Measurements from ENCODE around the gene CTIF.

CTIF gene

DNA sequence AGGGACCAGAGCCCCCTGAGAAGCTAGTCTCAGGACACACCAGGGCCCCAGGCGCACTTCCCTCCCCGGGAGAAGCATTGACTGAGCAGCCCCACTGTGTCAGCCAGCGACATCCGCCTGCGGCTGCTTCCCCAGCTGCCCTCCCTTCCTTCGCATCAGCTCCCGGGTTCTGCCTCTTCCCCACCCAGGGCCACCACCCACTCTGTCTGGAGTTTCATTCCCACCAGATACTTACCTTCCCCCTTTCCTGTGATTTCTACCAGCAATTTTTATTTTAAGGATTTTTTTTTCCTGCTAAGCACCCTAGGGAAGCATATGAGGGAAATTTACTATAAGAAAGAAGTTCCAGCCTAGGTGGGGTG is 312.7 kb downstream of the CTIF start:
- DNase-seq (ENCODE audit: low read depth) = no peak

DNA sequence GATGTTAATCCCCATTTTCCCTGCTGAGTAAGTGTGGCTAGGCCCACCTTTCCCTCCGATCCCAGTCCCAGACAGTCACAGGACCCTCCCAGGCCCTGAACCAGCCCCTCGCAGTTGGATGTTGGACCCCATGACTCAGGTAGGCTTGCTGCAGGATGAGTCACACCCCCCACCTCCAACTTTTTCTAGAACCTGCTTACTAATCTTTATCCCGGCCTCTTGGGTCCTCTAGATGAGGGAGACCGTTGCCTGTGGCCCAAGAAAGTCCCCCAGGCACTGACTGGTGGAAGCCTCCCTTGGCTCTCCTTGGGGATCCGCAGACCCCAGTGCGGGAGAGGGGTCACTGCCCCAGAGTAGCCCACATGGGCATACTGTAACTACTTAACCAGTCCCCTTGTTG is 313.5 kb downstream of the CTIF start:
- no peak for DNase-seq (ENCODE audit: low read depth)

DNA sequence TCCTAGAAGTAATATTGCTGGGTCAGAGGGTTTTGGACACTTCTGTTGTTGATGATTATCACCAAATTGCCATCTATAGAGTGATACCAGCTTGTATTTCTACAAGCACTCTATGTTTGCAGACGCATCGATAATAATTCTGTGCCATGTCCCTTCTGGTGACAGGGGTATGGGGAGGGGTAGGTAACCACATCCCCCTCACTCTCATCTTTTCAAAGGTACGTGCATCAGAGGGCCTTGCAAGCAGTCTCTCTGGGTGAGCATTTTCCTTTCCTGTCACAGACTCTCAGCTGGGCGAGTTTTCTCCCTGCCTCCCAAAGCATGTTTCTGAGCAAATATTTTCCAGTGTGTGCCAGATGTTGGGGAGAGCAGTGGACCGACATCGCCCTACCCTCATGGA is 314.0 kb downstream of the CTIF start:
- DNase-seq (ENCODE audit: low read depth) = no peak

DNA sequence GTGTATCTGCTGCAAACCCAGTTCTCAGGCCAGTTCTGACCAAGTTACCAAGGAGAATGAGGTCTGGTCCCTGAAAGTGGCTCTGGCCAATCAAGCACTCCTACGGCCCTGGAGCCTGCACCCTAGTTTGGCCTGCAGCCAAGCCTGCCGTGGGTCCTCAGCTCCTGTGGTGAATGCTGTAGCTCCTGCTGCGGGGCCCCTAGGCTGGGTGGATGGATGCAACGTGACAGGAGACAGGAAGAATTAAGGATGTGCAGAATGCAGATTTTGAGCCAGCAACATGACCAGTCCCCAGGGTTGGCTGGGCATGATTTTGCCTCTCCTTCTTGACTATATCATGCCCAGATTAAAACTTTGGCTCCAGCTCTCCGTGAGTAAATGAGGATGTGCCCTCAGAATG is 314.8 kb downstream of the CTIF start:
- DNase-seq (ENCODE audit: low read depth) = no peak

DNA sequence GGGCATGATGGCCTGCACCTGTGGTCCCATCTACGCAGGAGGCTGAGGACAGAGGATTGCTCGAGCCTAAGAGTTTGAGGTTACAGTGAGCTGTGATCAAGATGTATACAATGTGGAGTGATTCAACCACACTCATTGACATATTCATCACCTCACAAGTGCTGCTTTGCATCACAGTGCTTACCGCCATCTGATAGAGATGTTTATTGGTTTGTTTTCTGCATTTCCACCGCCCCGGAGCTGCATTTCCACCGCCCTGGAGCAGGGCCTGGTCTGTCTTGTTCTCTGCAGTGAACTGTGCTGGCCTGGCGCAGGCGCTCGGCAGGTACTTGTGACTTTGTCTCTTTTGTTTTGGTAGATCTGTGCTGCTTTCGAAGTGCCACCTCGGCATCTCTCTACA is 315.9 kb downstream of the CTIF start:
- DNase-seq (ENCODE audit: low read depth) = no peak

DNA sequence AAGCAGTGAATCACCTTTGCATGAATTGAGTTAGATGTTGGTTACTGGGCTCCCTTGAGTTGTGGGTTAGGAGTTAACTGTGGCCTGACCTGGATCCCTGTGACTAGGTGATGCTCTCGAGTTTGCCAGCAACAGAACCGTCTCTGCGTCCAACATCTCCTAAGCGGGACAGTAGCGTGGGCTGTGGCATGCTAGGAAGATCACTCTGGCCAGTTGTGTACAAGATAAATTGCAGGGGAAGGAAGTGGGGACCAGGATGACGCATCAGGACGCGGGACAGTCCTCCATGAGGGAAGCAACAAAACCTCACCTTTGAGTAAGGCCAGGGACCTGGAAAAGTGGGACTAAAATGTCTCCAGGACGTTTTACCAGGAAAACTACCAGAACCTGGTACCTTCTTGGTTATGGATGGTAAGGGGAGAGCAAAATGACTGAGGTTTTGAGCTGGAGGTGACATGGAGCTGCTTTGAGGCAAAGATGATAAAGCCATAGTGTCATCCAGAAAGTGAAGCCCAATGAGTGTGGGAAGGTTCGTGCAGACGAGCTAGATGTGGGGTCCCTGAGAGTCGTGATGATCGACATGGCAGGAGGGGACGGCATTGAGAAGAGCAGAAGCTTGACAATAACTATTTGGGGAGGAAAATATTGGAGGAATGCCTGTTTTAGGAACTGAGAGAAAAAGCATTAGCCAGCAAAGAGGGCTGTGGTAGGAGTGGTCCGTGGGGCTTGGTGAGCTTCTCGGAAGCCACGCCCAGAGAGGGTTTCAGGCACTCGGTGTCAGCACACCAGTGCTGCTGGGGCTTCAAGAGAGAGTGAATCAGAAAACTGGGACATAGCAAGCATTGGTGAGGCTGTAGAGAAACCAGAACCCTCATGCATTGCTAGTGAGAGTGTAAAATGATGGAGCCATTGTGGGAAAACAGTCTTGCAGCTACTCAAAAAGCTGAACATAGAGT is 316.9 kb downstream of the CTIF start:
- DNase-seq (ENCODE audit: low read depth) = no peak

DNA sequence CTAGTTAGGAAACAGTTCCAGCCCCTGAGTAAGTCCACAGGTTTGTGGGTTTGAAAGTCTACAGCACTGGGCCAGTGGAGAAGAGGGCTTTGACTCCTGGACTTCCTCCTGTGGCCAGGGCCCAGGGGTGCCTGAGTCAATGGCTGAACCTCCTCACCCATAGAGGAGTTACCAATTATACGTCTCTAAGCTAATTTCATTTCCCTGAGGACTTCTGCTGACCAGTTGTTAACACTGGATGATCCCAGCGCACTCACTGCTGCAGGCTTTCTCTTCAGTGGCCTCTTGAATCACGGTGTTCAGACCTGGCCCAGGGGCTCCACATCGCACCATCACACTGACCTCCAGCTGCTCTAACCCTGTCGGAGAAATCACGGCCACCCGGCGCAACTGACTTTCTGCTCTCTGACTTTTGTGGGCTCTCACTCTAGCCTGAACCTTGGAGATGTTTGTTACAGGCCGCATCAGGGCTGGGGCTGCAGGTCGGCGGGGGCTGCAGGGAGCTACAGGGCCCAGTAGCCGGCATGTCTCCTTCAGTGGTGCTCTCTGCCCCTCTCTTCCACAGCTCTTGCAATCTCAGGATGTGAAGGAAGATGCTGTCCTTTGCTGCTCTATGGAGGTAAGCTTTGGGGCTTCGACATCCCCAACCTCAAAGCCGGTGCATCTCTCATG is 318.3 kb downstream of the CTIF start:
- DNase-seq (ENCODE audit: low read depth) = no peak

DNA sequence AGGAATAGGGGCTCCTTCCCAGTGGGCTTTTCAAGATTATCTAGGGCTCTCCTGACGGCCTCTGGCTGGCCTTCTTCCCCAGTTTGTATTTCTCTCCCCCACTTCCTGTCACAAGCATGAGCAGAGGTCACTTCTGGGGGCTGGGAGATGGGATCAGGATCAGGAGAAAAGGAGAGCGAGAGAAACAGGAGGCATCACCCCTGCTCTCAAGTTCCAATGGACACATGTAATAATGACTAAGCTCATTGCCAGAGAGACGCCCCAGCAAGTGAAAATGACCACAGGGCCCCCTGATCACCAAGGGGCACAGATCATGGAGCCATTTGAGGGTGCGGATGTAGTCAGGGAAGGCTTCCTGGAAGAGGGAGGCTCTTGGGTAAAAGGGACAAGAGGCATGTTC is 319.8 kb downstream of the CTIF start:
- no peak for DNase-seq (ENCODE audit: low read depth)

DNA sequence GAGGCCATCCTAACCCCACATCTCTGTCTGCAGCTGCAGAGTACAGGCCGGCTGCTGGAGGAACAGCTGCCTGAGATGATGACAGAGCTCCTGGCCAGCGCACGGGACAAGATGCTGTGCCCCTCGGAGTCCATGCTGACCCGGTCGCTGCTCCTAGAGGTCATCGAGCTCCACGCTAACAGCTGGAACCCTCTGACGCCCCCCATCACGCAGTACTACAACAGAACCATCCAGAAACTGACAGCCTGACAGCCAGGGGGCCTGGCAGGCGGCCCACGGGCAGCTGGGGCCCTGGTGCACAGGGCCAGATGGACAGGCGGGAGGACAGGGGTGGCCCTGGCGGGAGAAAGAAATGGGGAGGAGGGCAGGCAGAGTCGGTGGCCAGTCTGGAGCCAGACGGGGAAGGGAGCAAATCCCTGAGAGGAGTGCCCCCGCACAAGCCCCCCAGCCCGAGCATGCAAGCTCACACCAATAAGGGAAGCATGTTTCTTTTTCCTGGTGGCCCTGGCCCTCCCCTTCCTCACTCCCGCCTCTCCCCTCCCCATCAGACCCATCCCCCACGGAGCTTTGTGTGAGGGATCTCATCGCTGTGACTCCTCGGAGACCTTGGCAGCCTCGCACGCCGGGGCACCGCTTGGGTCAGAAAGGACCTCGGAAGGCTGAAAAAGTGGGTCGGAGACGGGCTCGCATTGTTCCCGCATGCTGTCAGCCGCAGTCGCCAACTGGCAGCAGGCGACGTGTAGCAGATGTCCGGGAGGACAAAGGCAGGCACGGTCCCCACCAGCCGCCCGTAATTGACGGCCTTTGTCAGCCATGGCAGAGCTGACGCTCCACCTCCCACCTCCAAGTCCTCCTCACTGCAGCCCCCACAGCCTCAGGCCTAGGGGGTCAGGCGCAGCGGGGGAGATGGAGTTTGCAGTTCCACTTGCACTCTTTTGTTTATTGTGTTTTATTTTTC is 320.8 kb downstream of the CTIF start:
- DNase-seq (ENCODE audit: low read depth) = no peak

DNA sequence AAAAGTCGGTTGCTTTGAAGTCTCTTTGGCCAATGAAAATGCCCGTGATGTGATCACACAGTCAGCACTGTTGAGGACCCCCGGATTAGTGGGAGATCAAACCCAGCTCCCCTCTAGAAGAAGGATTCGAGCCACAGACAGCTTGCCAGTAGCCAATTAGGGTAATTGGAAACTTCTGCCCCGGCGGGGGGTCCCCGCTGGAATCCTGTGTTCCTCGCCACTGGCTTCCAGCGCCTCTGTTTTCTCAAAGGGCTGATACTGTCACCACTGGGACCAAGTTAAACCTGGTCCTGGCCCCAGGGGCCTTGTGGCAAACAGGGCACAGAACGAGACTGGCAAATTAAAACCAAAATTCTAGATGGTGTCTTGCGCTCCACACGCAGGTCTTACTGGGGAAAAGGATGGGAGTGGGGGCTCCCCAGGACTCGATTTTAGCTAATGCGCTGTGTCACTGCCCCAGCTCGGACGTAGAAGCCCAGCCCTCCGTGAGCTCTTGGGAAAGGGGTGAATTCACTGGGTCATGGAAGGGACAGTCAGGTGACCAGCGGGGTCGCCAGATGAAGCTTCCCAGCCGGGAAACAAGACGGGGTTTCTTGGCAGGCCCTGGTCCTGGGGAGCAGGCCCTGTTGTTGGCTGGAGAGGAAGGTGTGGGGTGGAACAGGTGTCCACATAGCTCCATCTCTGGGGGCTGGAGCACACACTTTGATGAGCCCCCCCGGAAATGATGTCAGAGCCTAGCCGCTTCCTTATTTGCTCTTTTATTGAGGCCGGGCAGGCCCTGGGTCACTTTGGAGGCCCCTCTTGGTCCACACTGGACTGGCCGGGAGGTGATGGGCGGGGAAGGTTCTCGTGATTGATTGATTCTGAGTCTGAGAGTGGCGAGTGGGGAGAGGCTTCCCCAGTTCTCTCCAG is 321.7 kb downstream of the CTIF start:
- no peak for DNase-seq (ENCODE audit: low read depth)

DNA sequence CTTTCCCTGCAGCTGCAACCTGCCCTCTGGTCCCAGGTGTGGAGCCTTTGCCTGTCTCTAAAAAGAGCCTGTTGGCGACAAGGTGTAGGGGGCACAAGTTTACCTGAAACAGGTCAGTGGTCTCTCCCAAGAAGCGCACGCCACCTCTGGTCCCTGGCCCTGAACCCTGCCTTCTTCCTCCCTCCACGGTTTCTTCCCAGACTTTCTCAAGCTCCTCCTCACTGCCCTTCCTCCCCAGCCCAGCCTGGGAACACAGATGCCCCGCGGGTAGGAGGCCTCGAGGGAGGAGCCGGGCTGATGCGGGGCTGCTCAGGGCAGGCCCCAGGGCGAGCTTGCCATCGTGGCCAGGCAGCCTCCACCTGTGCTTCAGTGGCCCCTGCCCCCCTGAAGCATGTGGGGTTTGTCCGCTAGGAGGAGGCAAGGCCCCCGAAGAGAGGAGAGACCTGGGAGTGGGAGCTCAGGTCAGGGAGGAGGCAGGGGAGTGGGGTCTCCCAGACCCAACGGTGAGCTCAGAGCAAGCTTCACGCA is 322.4 kb downstream of the CTIF start:
- no peak for DNase-seq (ENCODE audit: low read depth)

DNA sequence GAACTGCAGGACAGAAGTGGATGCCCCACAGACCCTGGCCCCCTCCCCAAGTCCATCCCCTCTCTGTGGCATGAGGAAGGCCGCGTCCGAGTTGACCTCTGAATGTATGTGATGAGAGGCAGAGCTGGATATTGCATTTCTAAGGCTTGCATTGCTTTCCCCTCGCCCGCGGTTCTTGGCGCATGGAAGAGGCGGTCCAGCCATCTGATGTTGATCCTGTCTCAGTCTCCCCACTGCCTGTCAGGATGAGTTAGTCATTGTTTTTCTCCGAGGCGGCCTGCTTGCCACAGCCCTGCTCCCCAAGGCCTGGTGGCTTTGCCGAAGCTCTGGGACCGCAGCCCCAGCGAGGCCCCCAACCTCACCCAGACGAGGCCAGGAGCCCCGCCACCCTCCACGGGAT is 323.3 kb downstream of the CTIF start:
- DNase-seq (ENCODE audit: low read depth) = no peak

DNA sequence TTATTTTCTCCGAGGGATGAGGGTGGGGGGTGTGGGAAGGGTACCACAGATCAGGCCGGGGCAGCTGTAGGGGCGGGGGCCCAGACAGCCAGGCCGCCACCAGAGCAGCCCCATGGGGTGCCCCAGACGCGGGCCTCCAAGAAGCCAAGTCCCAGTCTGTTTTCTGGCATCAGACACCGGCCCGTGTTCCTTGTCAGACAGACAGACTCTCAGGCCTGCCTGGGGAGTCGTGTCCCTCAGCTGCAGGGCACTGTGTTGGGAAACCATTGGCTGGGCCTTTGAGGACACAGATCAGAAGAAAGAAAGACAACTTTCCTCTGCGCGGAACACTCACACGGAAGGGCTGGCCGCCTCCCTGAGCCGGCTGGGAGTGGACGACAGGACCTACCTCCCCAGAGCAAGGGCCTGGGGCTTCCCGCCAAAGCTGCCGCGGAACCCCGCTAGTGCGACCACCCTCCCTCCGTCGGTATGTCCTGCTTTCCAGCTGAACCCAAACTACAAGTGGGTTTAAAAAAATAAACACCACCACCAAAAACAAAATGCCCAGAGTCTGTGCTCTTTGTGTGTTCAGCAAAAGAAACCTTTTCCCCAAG is 323.9 kb downstream of the CTIF start:
- DNase-seq (ENCODE audit: low read depth) = no peak

DNA sequence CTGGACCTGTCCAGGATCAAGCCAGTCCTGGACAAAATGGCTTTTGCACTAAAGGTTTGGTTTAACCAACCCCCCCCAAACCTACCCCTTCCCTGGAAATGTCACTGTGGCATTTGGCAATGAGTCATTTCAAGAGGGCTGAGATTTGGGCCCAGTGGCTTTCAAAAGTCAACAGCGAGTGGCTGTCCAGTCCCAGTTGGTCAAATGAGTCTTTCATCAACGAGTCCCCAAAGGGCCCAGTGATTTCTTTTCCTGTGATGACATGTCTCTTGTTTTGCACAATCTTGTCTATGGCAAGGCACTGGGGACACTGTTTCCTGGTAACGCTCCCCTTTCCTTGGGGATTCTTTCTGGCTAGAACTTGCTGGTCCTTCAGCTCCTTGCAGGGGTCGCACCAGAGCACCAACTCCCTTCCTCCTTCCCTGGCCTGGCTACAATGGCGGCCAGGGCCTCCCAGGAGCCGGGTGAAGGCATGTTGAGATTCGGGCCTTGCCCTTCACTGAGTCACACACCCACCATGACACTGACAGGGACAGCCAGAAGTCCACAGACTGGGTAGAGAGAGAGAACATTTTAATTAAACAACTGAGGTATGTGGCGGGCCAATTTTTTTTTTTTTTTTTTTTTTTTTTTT is 324.7 kb downstream of the CTIF start:
- DNase-seq (ENCODE audit: low read depth) = no peak

DNA sequence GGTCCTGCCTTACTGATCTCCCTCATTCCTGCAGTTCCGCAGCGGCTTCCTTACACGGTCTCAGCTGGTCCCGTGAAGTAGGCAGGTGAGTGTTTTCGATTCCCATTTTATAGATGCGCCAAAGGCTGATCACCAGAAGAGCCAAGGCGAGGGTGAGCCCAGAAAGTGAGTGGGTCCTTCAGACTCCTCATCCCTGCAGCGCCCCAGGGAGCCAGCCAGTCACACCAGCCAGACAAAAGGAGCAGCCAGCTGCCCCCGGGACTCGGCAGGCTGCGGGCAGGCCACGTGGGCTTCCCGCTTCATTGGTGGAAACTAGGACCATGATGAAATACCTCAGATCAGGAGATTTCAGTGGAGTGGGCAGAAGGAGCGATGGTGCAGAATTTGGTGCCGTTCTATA is 326.0 kb downstream of the CTIF start:
- no peak for DNase-seq (ENCODE audit: low read depth)

DNA sequence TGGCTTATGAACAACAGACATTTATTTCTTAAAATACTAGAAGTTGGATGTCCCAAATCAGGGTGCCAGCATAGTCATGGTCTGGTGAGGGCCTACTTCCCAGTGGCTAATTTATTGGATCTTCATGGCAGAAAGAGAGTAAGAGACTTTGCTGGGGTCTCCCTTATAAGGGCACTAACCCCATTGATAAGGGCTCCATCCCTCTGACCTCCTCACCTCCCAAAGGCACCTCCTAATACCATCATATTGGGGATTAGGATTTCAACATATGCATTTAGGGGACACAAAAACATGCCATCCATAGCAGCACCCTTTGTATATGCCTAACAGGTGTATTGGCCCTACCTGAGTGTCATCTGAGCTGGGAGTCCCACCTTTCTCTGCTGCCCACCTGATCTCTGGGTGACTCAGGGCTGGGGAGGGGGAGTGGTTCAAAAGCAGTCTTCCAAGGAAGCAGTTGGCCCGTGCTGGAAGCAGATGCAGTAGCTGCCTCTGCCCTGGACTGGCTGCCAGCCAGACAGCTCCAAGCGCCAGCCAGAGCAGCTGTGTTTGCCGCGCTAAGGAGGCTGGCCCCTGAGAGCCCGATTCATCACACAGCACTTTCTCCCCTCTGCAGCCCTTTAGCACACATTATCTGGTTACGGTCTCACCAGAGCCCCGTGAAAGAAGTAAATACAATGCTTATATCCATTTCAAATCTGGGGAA is 327.4 kb downstream of the CTIF start:
- no peak for DNase-seq (ENCODE audit: low read depth)

DNA sequence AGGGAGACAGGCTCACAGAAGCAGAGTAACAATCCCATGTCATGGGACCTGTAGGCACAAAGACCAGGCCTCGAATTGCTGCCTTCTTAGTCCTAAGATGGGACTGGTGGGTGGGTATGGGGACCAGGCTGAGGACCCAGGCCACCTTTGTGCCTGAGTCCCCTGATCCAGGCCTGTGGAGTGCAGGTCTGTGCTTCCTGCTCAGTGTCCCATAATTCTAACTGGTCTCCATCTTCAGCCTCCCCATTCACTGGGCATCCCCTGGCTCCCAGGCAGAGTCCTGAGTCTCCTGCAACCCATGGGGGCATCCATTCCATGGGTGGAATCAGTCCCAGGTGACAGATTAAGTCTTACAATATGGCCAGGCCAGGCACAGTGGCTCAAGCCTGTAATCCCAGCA is 328.0 kb downstream of the CTIF start:
- no peak for DNase-seq (ENCODE audit: low read depth)

DNA sequence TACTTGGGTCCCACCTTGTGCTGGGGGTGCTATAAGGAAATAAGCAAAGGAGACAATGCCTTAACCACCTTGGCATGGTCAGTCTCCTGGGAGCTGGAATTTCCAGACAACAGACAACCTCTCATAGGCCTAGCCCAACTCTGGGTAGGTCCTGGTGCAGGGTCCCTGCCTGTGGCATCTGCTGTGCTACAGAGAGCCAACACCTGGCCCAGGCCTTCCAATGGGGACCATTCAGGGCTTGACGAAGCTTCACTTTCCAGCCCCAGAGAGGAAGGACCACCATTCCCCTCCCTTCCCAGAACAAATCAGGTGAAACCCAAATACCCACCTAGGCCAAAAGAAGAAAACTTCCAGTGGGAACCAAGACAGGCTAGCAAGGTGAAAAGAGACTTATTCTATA is 329.1 kb downstream of the CTIF start:
- no peak for DNase-seq (ENCODE audit: low read depth)
